Astrocyte (in vitro differentiated cells and primary cell): ENCODE results near the gene DGCR2. TPM values are rescaled to one million over a fixed set of nuclear protein-coding genes. Genes with fewer than 3 reads are reported as not detected.

Source experiments
- DNase-seq: peaks from one replicate; pipeline ENCODE4 v3.0.0-alpha.2; 2010; ENCODE audit warnings: low read depth
- FAIRE-seq: peaks from 2 replicates; lab custom pipeline; 2011; peaks lifted over from hg19 to GRCh38; lab: Jason Lieb, UNC
- H2AFZ ChIP-seq: 2 replicates; pipeline ENCODE4 v1.6.0; 2012; ENCODE audit warnings: low read depth, low read length, inconsistent platforms
- H3K27ac ChIP-seq: 2 replicates; pipeline ENCODE4 v1.5.1; 2011; ENCODE audit warnings: low read depth, low read length, inconsistent platforms
- H3K27me3 ChIP-seq: 2 replicates; pipeline ENCODE4 v1.6.0; 2011; ENCODE audit warnings: low read length, inconsistent platforms; ENCODE audit not compliant: insufficient read depth
- H3K36me3 ChIP-seq: 2 replicates; pipeline ENCODE4 v1.5.1; 2011; ENCODE audit warnings: low read length, inconsistent platforms; ENCODE audit not compliant: insufficient read depth
- H3K4me1 ChIP-seq: 2 replicates; pipeline ENCODE4 v1.5.1; 2011; ENCODE audit warnings: low read length, inconsistent platforms; ENCODE audit not compliant: insufficient read depth
- H3K4me2 ChIP-seq: 2 replicates; pipeline ENCODE4 v1.6.0; 2012; ENCODE audit warnings: low read length, inconsistent platforms
- H3K4me3 ChIP-seq: 2 replicates; pipeline ENCODE4 v1.5.1; 2011; ENCODE audit warnings: low read depth, mild to moderate bottlenecking, low read length, inconsistent platforms; ENCODE audit not compliant: insufficient read depth
- H3K79me2 ChIP-seq: 2 replicates; pipeline ENCODE4 v1.6.0; 2012; ENCODE audit warnings: mild to moderate bottlenecking, low read length, inconsistent platforms; ENCODE audit not compliant: insufficient read depth
- H3K9ac ChIP-seq: 2 replicates; pipeline ENCODE4 v1.6.0; 2012; ENCODE audit warnings: mild to moderate bottlenecking, low read length, inconsistent platforms
- H3K9me3 ChIP-seq: 2 replicates; pipeline ENCODE4 v1.5.1; 2012; ENCODE audit warnings: low read depth, mild to moderate bottlenecking, low read length, inconsistent platforms; ENCODE audit not compliant: insufficient read depth
- H4K20me1 ChIP-seq: 2 replicates; pipeline ENCODE4 v1.6.0; 2012; ENCODE audit warnings: low read length, inconsistent platforms; ENCODE audit not compliant: insufficient read depth
- H3K27ac Mint-ChIP-seq: one replicate; pipeline ENCODE4 v1.8.0; 2021; ENCODE audit warnings: mild to moderate bottlenecking, mixed read lengths; ENCODE audit not compliant: unreplicated experiment
- H3K27me3 Mint-ChIP-seq: one replicate; pipeline ENCODE4 v1.8.0; 2021; ENCODE audit warnings: low read depth, mixed read lengths; ENCODE audit not compliant: unreplicated experiment
- H3K36me3 Mint-ChIP-seq: one replicate; pipeline ENCODE4 v1.8.0; 2021; ENCODE audit warnings: low read depth, mixed read lengths; ENCODE audit not compliant: unreplicated experiment
- H3K4me1 Mint-ChIP-seq: one replicate; pipeline ENCODE4 v1.8.0; 2021; ENCODE audit warnings: low read depth, mixed read lengths; ENCODE audit not compliant: unreplicated experiment
- H3K4me3 Mint-ChIP-seq: one replicate; pipeline ENCODE4 v1.8.0; 2021; ENCODE audit warnings: mild to moderate bottlenecking, moderate library complexity, mixed read lengths; ENCODE audit not compliant: unreplicated experiment
- H3K9me3 Mint-ChIP-seq: one replicate; pipeline ENCODE4 v1.8.0; 2021; ENCODE audit warnings: mild to moderate bottlenecking, mixed read lengths; ENCODE audit not compliant: unreplicated experiment
- EZH2 ChIP-seq: IDR thresholded peaks from 2 replicates; pipeline ENCODE4 v1.6.1; 2012; ENCODE audit warnings: mild to moderate bottlenecking, low read length, inconsistent platforms; ENCODE audit not compliant: insufficient read depth
- total RNA-seq: library from RNA; stranded (reverse); gene quantifications from 2 replicates; pipeline ENCODE4 v1.2.1, GENCODE V29; 2021
- TF ChIP-seq, protein P1 (sequence below): IDR thresholded peaks from 2 replicates; pipeline ENCODE4 v1.5.1; 2011; ENCODE audit warnings: low read depth, mild to moderate bottlenecking, inconsistent platforms, low read length, moderate library complexity; ENCODE audit not compliant: insufficient read depth

Gene DGCR2
- total RNA-seq, 1 donor from 2014 or later: 49.4 TPM

DNA sequence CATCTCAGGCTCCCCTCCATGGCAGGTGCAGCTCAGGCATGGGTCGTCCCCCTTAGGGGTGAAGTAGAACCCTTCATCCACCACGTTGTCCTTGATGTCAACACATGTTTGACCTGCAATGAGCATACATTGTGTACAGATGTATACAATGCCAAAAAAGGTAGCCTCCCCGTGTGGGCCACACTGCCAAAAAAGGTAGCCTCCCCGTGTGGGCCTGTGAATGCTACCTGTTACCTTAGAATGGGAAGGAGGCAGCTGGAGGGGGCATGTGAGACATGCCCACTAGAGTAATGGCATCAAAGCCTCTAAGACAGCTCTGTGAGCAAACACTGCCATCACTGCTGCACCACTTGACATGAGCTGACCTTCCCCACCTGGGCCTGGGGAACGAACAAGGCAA is 73.7 kb downstream of the DGCR2 start:
- H4K20me1 ChIP-seq: peaks cover 45% of the 10 kb centered on the region
- Mint-ChIP-seq H3K36me3 (peaks cover 25% of the 10 kb centered on the region), H3K27me3 (no peaks in the 10 kb centered on the region), H3K27ac (no peak overlapping the region), H3K9me3 (no peaks in the 10 kb centered on the region), H3K4me1 (peaks cover 3% of the 10 kb centered on the region), H3K4me3 (no peak overlapping the region)
- DNase-seq (no peak), FAIRE-seq (no peak)
- no peak overlapping the region for H3K27ac ChIP-seq
- no peaks in the 10 kb centered on the region for H3K4me1 ChIP-seq
- H3K36me3 ChIP-seq: peaks cover 23% of the 10 kb centered on the region
- no peak for TF ChIP-seq EZH2
- TF ChIP-seq, protein P1, sequence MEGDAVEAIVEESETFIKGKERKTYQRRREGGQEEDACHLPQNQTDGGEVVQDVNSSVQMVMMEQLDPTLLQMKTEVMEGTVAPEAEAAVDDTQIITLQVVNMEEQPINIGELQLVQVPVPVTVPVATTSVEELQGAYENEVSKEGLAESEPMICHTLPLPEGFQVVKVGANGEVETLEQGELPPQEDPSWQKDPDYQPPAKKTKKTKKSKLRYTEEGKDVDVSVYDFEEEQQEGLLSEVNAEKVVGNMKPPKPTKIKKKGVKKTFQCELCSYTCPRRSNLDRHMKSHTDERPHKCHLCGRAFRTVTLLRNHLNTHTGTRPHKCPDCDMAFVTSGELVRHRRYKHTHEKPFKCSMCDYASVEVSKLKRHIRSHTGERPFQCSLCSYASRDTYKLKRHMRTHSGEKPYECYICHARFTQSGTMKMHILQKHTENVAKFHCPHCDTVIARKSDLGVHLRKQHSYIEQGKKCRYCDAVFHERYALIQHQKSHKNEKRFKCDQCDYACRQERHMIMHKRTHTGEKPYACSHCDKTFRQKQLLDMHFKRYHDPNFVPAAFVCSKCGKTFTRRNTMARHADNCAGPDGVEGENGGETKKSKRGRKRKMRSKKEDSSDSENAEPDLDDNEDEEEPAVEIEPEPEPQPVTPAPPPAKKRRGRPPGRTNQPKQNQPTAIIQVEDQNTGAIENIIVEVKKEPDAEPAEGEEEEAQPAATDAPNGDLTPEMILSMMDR: no peak
- H3K27me3 ChIP-seq: no peaks in the 10 kb centered on the region
- H3K4me3 ChIP-seq: no peak overlapping the region
- no peak overlapping the region for H2AFZ ChIP-seq
- H3K9me3 ChIP-seq: no peaks in the 10 kb centered on the region
- no peak overlapping the region for H3K4me2 ChIP-seq
- no peaks in the 10 kb centered on the region for H3K79me2 ChIP-seq
- no peak overlapping the region for H3K9ac ChIP-seq

DNA sequence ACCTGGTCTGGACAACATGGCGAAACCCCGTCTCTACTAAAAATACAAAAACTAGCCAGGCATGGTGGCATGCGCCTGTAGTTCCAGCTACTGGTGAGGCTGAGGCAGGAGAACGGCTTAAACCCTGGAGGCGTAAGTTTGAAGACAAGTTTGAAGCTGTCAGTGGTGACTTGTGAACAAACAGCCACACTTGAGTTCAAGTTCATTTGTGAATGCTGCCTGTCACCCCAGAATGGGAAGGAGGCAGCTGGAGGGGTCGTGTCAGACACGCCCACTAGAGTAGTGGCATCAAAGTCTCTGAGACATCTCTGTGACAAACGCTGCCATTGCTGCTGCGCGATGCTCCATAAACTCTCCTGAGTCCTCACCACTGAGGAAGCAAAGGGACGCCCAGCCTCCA is 74.2 kb downstream of the DGCR2 start:
- Histone ChIP-seq H3K9me3 (no peaks in the 10 kb centered on the region), H3K4me3 (no peak overlapping the region), H3K79me2 (no peaks in the 10 kb centered on the region), H3K27me3 (no peaks in the 10 kb centered on the region), H3K4me1 (no peaks in the 10 kb centered on the region), H3K36me3 (peaks cover 23% of the 10 kb centered on the region), H4K20me1 (peaks cover 44% of the 10 kb centered on the region), H3K4me2 (no peak overlapping the region), H2AFZ (no peak overlapping the region), H3K9ac (no peak overlapping the region), H3K27ac (no peak overlapping the region)
- Mint-ChIP-seq H3K4me1 (peaks cover 3% of the 10 kb centered on the region), H3K4me3 (no peak overlapping the region), H3K27me3 (no peaks in the 10 kb centered on the region), H3K27ac (no peak overlapping the region), H3K36me3 (peaks cover 26% of the 10 kb centered on the region), H3K9me3 (no peaks in the 10 kb centered on the region)
- DNase-seq: no peak
- FAIRE-seq: no peak
- TF ChIP-seq, protein P1: no peak
- TF ChIP-seq EZH2: no peak

DNA sequence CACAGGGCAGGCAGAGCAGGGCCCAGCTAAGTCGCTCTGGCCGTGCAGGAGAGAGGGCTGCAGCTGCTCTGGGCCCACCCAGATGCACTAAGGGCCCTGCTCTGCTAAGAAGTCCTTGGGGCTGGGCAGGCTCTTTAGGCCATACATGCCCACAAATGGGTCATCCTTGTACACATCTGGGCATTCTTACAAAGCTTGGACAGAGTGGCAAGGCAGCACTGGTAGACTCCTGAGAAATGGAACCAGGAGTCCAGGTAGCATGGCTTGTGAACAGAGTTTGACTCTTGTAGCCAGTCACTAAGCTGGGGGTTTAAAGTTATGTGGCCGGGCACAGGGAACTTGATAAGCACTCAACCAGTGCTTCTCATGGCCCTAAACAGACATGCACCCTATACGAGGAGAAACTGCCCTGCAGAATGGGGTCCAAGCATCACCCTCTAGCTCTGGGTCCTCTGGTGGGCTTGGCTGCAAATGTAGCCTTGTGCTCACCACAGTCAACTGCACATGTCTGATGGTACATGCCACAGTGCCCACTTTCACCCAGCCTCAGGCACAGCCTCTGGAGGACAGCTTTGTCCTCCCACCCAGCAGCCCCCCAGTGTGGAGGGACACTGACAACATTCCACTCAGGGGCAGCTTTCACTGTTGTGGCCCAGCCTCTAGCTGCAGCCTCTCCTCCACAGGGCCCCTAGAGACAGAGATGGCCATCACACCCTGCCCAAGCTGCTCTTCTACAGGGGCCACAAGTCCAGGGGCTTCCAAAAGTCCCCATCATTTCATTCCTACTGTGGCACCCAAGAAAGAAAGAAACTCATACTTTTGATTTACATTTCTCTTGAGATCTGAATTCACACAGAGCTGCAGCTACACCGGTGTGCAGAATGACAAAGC is 75.2 kb downstream of the DGCR2 start:
- Histone ChIP-seq H3K4me2 (no peak overlapping the region), H3K79me2 (no peaks in the 10 kb centered on the region), H3K9ac (no peak overlapping the region), H2AFZ (no peak overlapping the region), H3K4me1 (no peaks in the 10 kb centered on the region), H3K9me3 (no peaks in the 10 kb centered on the region), H3K27ac (no peak overlapping the region), H3K4me3 (no peak overlapping the region), H3K36me3 (peaks cover 23% of the 10 kb centered on the region), H3K27me3 (no peaks in the 10 kb centered on the region), H4K20me1 (peaks cover 43% of the 10 kb centered on the region)
- TF ChIP-seq, protein P1: no peak
- TF ChIP-seq EZH2: no peak
- no peak overlapping the region for H3K4me3 Mint-ChIP-seq
- no peak overlapping the region for H3K27ac Mint-ChIP-seq
- DNase-seq (no peak), FAIRE-seq (no peak)
- peaks cover 3% of the 10 kb centered on the region for H3K4me1 Mint-ChIP-seq
- H3K9me3 Mint-ChIP-seq: no peaks in the 10 kb centered on the region
- no peaks in the 10 kb centered on the region for H3K27me3 Mint-ChIP-seq
- peaks cover 28% of the 10 kb centered on the region for H3K36me3 Mint-ChIP-seq
